DMS114 treated with DMSO at 0.1 percent for 48 hours (cell line): ENCODE data around the gene PLEKHA8.

ENCODE experiments used
- DNase-seq: peaks from one replicate; lab custom pipeline; 2025; ENCODE audit not compliant: unreplicated experiment; lab: John Stamatoyannopoulos, UW

Gene PLEKHA8

GRCh38 chr7:30166841-30167235, 138.6 kb downstream of the PLEKHA8 start:
- DNase-seq, result no peak

GRCh38 chr7:30167901-30168300, 139.7 kb downstream of the PLEKHA8 start:
- DNase-seq, result no peak

GRCh38 chr7:30168835-30169573, 140.8 kb downstream of the PLEKHA8 start:
- DNase-seq, result no peak

GRCh38 chr7:30169579-30169978, 141.4 kb downstream of the PLEKHA8 start:
- no peak for DNase-seq

- DNase-seq, result no peak
These were observed 142.4 kb downstream of the PLEKHA8 start for GRCh38 chr7:30170476-30171205.

GRCh38 chr7:30171766-30172447, 143.7 kb downstream of the PLEKHA8 start:
- DNase-seq, result no peak

- no peak for DNase-seq
These were observed 144.2 kb downstream of the PLEKHA8 start for GRCh38 chr7:30172451-30172850.

- DNase-seq, result no peak
These were observed 145.1 kb downstream of the PLEKHA8 start for GRCh38 chr7:30173058-30173897.

GRCh38 chr7:30175180-30175579, 147.0 kb downstream of the PLEKHA8 start:
- no peak for DNase-seq

GRCh38 chr7:30175636-30176147, 147.5 kb downstream of the PLEKHA8 start:
- no peak for DNase-seq

GRCh38 chr7:30176463-30177109, 148.4 kb downstream of the PLEKHA8 start:
- DNase-seq, result no peak

GRCh38 chr7:30177186-30177585, 149.0 kb downstream of the PLEKHA8 start:
- DNase-seq, result no peak

GRCh38 chr7:30177965-30178364, 149.8 kb downstream of the PLEKHA8 start:
- no peak for DNase-seq

GRCh38 chr7:30178748-30179436, 150.7 kb downstream of the PLEKHA8 start:
- no peak for DNase-seq
